ENCODE results near the gene LRBA. TPM values are rescaled to one million over a fixed set of nuclear protein-coding genes. Genes with fewer than 3 reads are reported as not detected.
"Not testable (repeated sequence)": the region's sequence is repeated elsewhere in the genome, so short reads cannot be mapped to it uniquely, and the experiment has no call there.

The LRBA gene
- total RNA-seq, 1 donor from 2014 or later = 28.2 TPM

- Mint-ChIP-seq H3K4me1 (peaks cover 16% of the 10 kb centered on the region), H3K36me3 (ENCODE audit: low read depth) (no peaks in the 10 kb centered on the region), H3K4me3 (no peak overlapping the region), H3K9me3 (no peaks in the 10 kb centered on the region), H3K27ac (ENCODE audit: unreplicated experiment) (no peak overlapping the region), H3K27me3 (ENCODE audit: low read depth) (no peaks in the 10 kb centered on the region)
- DNase-seq (ENCODE audit: low read depth, low spot score) = no peak
- TF ChIP-seq, protein P1, sequence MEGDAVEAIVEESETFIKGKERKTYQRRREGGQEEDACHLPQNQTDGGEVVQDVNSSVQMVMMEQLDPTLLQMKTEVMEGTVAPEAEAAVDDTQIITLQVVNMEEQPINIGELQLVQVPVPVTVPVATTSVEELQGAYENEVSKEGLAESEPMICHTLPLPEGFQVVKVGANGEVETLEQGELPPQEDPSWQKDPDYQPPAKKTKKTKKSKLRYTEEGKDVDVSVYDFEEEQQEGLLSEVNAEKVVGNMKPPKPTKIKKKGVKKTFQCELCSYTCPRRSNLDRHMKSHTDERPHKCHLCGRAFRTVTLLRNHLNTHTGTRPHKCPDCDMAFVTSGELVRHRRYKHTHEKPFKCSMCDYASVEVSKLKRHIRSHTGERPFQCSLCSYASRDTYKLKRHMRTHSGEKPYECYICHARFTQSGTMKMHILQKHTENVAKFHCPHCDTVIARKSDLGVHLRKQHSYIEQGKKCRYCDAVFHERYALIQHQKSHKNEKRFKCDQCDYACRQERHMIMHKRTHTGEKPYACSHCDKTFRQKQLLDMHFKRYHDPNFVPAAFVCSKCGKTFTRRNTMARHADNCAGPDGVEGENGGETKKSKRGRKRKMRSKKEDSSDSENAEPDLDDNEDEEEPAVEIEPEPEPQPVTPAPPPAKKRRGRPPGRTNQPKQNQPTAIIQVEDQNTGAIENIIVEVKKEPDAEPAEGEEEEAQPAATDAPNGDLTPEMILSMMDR (conservative IDR thresholded peaks at IDR 0.05) = no peak
These were observed 472.0 kb downstream of the LRBA start for GRCh38 chr4:150543042-150543441.

DNA sequence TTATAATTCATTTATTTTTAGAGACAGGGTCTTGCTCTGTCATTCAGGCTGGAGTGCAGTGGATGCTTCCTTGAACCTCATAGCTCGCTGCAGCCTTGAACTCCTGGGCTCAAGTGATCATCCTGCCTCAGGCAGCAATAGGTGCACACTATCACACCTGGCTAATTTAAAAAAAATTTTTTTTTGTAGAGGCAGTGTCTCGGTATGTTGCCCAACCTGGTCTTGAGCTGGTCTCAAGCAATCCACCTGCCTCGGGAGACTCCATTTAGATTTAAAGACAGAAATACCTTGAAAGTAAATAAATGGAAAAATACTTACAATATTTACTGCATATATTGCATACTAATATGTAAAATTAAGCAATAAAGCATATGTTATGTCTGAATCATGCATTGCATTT lies 473.4 kb downstream of the LRBA start:
- DNase-seq (ENCODE audit: low read depth, low spot score) = no peak
- no peaks in the 10 kb centered on the region for H3K9me3 Mint-ChIP-seq

DNA sequence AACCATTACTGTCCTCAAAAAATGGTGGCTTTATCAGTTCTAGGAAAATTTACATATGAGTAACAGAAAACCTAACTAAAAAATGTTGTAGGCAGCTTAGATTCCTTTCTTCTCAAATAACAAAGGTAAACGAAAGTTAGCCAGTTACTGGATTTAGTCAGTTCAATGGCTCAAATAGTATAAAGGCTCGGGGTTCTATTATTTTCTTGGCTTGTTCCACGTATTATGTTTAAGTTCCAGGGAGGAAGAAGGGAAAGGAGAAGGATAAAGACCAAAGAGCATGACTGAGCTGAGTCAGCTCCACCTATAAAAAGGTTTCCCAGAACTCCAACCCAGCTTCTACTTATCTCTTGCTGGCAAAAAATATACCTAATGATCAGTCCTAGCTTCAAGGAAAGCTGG lies 474.1 kb downstream of the LRBA start:
- H3K27ac Mint-ChIP-seq (ENCODE audit: unreplicated experiment) = no peak overlapping the region
- TF ChIP-seq, protein P1 (conservative IDR thresholded peaks at IDR 0.05) = no peak
- H3K4me3 Mint-ChIP-seq = no peak overlapping the region
- H3K36me3 Mint-ChIP-seq (ENCODE audit: low read depth) = no peaks in the 10 kb centered on the region
- no peaks in the 10 kb centered on the region for H3K9me3 Mint-ChIP-seq
- no peak for DNase-seq (ENCODE audit: low read depth, low spot score)
- H3K27me3 Mint-ChIP-seq (ENCODE audit: low read depth) = no peaks in the 10 kb centered on the region
- H3K4me1 Mint-ChIP-seq = peaks cover 6% of the 10 kb centered on the region

More for the DNA sequence above, 473.4 kb downstream of the LRBA start:
- Mint-ChIP-seq H3K27me3 (ENCODE audit: low read depth) (no peaks in the 10 kb centered on the region), H3K4me1 (peaks cover 11% of the 10 kb centered on the region), H3K36me3 (ENCODE audit: low read depth) (no peaks in the 10 kb centered on the region), H3K27ac (ENCODE audit: unreplicated experiment) (no peak overlapping the region), H3K4me3 (no peak overlapping the region)
- TF ChIP-seq, protein P1 (conservative IDR thresholded peaks at IDR 0.05) = no peak

DNA sequence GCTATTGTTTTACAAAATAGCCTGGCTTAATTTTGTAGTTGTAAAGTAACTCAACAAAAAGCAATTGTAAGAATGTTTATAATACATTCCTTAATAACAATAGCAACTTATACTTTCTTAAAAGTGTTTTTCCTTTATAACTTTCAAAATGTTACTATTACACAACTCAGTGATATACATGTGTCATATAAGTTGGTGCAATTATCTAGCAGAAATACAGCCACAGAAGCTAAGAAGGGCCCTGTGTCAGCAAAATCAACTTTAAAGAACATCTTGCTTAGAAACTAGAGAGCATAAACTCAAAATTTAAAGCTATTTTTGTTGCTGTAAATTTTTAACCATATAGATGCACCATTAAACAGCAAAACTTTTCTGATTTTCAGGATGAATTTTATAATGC lies 474.5 kb downstream of the LRBA start:
- Mint-ChIP-seq H3K27me3 (ENCODE audit: low read depth) (no peaks in the 10 kb centered on the region), H3K4me3 (no peak overlapping the region), H3K9me3 (no peaks in the 10 kb centered on the region), H3K4me1 (peaks cover 6% of the 10 kb centered on the region), H3K36me3 (ENCODE audit: low read depth) (no peaks in the 10 kb centered on the region), H3K27ac (ENCODE audit: unreplicated experiment) (no peak overlapping the region)
- DNase-seq (ENCODE audit: low read depth, low spot score) = no peak
- TF ChIP-seq, protein P1 (conservative IDR thresholded peaks at IDR 0.05) = no peak

DNA sequence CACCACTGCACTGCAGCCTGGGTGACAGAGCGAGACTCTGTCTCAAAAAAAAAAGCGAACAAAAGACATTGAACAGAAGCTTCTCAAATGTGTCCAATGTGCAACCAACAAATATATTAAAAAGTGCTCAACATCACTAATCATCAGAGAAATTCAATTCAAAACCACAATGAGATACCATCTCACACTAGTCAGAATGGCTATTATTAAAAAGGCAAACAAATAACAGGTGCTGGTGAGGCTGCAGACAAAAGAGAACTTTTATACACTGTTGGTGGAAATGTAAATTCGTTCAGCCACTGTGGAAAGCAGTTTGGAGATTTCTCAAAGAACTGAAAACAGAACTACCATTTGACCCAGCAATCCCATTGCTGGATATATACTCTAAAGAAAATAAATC lies 477.2 kb downstream of the LRBA start:
- not testable (repeated sequence) for H3K4me3 Mint-ChIP-seq; H3K27me3 Mint-ChIP-seq (ENCODE audit: low read depth); H3K27ac Mint-ChIP-seq (ENCODE audit: unreplicated experiment); H3K9me3 Mint-ChIP-seq; H3K36me3 Mint-ChIP-seq (ENCODE audit: low read depth); DNase-seq (ENCODE audit: low read depth, low spot score); H3K4me1 Mint-ChIP-seq

GRCh38 chr4:150534818-150535217 lies 480.3 kb downstream of the LRBA start:
- Mint-ChIP-seq H3K9me3 (no peaks in the 10 kb centered on the region), H3K4me1 (no peaks in the 10 kb centered on the region), H3K27me3 (ENCODE audit: low read depth) (no peaks in the 10 kb centered on the region), H3K36me3 (ENCODE audit: low read depth) (no peaks in the 10 kb centered on the region), H3K27ac (ENCODE audit: unreplicated experiment) (no peak overlapping the region), H3K4me3 (no peak overlapping the region)
- TF ChIP-seq, protein P1 (conservative IDR thresholded peaks at IDR 0.05) = no peak
- no peak for DNase-seq (ENCODE audit: low read depth, low spot score)
